Mucosa of descending colon (tissue), 3 donors: ENCODE results near the gene UPF1. TPM values are rescaled to one million over a fixed set of nuclear protein-coding genes. Genes with fewer than 3 reads are reported as not detected.

Experiments used
- ATAC-seq: fragments of 200-7000 bp; cut with Tn5 transposase; one replicate; pipeline ENCODE4 v1.9.1; 2020; ENCODE audit warnings: mild to moderate bottlenecking, moderate library complexity
- DNase-seq, 3 donors: peaks; one replicate each; pipeline ENCODE4 v3.0.0-alpha.2; 2020
- H3K36me3 ChIP-seq: fragments of 200-600 bp; one replicate; pipeline ENCODE4 v1.8.0; 2021; ENCODE audit warnings: low read depth, mild to moderate bottlenecking
- H3K4me1 ChIP-seq: fragments of 200-600 bp; one replicate; pipeline ENCODE4 v1.8.0; 2021; ENCODE audit warnings: low read depth, mild to moderate bottlenecking
- H3K4me3 ChIP-seq: fragments of 200-600 bp; one replicate; pipeline ENCODE4 v1.8.0; 2021; ENCODE audit warnings: mild to moderate bottlenecking
- H3K9me3 ChIP-seq: fragments of 200-600 bp; one replicate; pipeline ENCODE4 v1.8.0; 2021; ENCODE audit warnings: mild to moderate bottlenecking
- intact Hi-C, 2 donors: fragments of 100-400 bp; cut with DNase I in 1 of 2; cut with micrococcal nuclease in 1 of 2; formaldehyde crosslinking; loops; one replicate each; pipeline versions ENCODE4 v1.11.0 to v1.11.1; 2022; cut with DNase I, micrococcal nuclease
- total RNA-seq, 3 donors: library from RNA; stranded (reverse); fragmentation: NEBNext Ultra II Directional in 2 of 3; extraction: Animal tissue kit (Norgen Biotek cat#: 25700) in 2 of 3; gene quantifications; one replicate each; pipeline versions ENCODE4 v1.2.1 to v1.2.4, GENCODE V29; 2021 to 2023
- TF ChIP-seq, protein P1 (sequence below): fragments of 200-600 bp; IDR thresholded peaks from one replicate; pipeline ENCODE4 v1.8.0; 2022; ENCODE audit warnings: antibody characterized with exemption, mild to moderate bottlenecking
- donor health status: DM: no; HTN: no; CAD: no; lungs with moderate emphysema.
- donor health status: DM: no; HTN: no; CAD: no.
- donor health status: DM: no; HTN: yes; CAD: no.

Gene UPF1
- total RNA-seq, 3 donors from 2014 or later, result 79.2 to 87.2 (median 83.4) TPM

DNA sequence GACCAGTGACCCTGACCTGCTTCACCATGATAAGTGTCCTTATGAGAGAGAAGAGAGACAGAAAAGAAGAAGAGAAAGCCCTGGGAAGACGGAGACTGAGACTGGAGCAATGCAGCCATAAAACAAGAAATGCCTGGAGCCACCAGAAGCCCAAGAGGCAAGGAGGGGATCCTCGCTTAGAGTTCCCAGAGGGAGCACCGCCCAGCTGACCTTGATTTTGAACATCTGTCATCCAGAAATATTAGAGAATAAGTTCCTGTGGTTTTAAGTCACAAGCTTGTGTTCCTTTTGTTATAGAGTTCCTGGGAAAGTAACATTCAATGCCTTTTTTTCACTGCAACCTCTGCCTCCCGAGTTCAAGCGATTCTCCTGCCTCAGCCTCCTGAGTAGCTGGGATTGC lies 44.0 kb downstream of the UPF1 start:
- no peak for ATAC-seq
- TF ChIP-seq, protein P1, sequence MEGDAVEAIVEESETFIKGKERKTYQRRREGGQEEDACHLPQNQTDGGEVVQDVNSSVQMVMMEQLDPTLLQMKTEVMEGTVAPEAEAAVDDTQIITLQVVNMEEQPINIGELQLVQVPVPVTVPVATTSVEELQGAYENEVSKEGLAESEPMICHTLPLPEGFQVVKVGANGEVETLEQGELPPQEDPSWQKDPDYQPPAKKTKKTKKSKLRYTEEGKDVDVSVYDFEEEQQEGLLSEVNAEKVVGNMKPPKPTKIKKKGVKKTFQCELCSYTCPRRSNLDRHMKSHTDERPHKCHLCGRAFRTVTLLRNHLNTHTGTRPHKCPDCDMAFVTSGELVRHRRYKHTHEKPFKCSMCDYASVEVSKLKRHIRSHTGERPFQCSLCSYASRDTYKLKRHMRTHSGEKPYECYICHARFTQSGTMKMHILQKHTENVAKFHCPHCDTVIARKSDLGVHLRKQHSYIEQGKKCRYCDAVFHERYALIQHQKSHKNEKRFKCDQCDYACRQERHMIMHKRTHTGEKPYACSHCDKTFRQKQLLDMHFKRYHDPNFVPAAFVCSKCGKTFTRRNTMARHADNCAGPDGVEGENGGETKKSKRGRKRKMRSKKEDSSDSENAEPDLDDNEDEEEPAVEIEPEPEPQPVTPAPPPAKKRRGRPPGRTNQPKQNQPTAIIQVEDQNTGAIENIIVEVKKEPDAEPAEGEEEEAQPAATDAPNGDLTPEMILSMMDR, result no peak

DNA sequence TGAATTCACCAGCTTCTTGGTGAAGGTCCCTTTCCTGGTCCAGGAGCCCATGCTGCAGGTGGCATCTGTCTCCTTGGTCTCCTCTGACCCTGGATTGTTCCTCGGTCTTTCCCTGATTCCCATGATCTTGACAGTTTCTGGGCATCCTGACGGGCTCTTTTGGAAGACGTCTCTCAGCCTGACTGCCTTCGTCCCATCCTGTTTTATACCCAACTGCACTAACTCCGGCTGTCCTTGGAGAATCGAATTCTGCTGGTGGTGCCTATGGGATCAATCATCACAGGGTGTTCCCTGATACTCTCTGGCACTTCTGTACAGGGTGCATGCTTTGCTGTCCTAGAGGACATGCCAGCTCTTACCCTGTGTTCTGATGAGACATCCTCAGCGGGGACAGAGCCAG lies 45.1 kb downstream of the UPF1 start:
- DNase-seq (no peak), ATAC-seq (no peak)
- intact Hi-C loops, result no loop called here
- H3K36me3 ChIP-seq, result no peaks in the 10 kb centered on the region
- no peaks in the 10 kb centered on the region for H3K9me3 ChIP-seq
- no peak overlapping the region for H3K4me3 ChIP-seq
- TF ChIP-seq, protein P1, result no peak
- H3K4me1 ChIP-seq, result peaks cover 4% of the 10 kb centered on the region

More for the DNA sequence above, 44.0 kb downstream of the UPF1 start:
- no peaks in the 10 kb centered on the region for H3K36me3 ChIP-seq
- intact Hi-C loops, result no loop called here
- H3K4me1 ChIP-seq, result peaks cover 4% of the 10 kb centered on the region
- no peak overlapping the region for H3K4me3 ChIP-seq
- DNase-seq, result no peak
- H3K9me3 ChIP-seq, result no peaks in the 10 kb centered on the region

DNA sequence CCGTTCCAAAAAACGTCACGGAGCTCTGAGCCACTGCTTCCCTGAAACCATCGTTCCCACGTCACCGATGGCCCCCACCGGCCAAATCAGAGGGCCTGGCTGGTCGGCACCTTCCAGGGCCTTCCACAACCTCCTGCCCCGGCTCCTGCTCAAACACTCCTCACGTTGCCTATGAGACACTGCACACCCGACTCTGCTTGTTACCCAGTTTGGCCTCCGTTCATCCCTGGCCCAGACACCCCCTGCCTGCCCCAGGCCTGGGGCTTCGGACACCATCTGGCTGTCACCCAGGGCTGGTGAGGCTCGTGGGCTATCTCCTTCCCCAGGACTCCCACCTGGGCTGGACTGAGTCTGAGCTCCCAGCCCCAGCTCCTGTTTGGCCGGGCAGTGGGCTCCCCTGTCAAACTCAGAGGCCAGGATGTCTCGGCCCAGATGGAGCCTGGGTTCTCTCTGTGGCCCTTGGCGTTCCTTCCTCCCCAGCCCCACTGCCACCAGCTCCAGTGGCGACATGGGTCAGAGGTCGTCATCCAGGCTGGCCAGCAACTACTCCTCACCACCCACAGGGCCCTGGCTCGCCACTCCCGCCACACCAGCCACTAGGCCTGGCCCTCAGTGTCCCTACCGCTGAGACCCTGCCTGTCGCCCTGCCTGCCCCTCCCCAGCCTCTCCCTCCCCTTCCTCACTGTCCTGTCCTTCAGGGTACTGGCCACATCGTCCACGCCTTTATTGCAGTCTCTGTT lies 46.5 kb downstream of the UPF1 start:
- intact Hi-C loops, result no loop called here
- ATAC-seq, result no peak
- Histone ChIP-seq H3K4me3 (no peak overlapping the region), H3K4me1 (peaks cover 6% of the 10 kb centered on the region), H3K9me3 (no peaks in the 10 kb centered on the region), H3K36me3 (no peaks in the 10 kb centered on the region)
- TF ChIP-seq, protein P1, result no peak
- no peak for DNase-seq

DNA sequence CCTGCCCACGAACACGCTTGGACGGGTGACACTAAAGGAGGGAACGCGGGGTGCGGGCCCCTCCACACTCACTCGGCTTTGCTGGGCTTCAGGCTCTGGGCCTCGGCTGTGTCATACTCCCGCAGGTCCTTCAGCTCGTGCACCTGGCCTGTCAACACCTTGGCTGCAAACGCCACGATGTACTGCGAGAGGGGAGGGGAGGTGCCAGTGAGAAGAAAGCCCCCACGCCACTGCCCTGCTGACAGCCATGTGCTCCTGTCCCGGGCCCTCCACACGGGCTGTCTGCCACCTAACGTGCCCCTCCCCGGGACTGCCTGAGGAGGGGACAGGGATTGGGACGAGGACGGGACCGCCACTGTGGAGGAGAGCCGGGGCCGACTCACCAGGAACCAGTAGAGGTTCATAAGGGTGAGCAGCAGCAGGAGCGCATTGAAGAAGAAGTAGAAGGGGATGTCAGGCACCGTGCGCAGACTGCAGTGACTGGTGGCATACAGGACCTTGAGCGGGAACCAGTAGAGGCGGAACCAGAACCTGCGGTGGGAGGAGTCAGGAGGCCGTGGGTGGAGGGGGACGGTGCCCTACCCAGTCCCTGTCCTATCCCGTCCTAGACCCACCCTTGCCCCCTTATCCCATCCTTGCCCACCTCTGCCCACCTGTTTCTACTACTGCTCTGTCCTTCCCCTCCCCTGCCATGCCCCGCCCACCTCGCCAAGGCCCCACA lies 47.3 kb downstream of the UPF1 start:
- TF ChIP-seq, protein P1, result no peak
- intact Hi-C loops, result no loop called here
- peaks cover 12% of the 10 kb centered on the region for H3K4me1 ChIP-seq
- no peaks in the 10 kb centered on the region for H3K36me3 ChIP-seq
- DNase-seq (peak in 1 of 3 donors; percentile 40), ATAC-seq (no peak)
- no peak overlapping the region for H3K4me3 ChIP-seq
- no peaks in the 10 kb centered on the region for H3K9me3 ChIP-seq

DNA sequence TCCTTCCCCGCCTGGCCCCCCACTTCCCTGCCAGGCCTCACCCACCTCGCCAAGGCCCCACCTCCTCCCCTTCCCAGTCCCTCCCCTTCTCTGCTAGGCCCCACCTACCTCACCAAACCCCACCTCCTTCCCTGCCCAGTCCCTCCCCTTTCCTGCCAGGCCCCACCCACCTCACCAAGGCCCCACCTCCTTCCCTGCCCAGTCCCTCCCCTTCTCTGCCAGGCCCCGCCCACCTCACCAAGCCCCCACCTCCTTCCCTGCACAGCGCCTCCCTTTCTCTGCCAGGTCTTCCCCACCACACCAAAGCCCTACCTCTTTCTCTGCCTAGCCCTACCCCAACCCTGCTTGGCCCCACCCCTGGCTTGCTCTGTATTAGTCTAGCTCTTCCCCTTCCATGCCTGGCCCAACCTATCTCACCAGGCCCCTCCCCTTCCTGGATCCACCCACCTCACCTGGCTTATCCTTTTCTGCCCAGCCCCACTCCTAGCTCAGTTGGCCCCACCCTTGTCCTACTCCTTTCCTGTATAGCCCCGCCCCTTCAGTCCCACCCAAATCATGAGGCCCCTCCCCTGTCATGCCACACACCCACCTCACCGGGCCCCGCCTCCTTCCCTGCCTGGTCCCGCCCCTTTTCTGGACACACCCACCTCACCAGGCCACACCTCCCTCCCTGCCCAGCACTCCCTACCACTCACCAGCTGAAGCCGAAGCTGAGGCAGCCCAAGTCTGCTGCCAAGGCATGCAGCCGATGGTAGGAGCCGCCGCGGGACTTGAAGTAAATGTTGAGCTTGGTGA lies 48.0 kb downstream of the UPF1 start:
- intact Hi-C loops, result no loop called here
- Histone ChIP-seq H3K4me3 (no peak overlapping the region), H3K9me3 (no peaks in the 10 kb centered on the region), H3K4me1 (peaks cover 12% of the 10 kb centered on the region), H3K36me3 (no peaks in the 10 kb centered on the region)
- DNase-seq (peak; percentile 87 to 89 (median 87)), ATAC-seq (peak; percentile 91)
- TF ChIP-seq, protein P1, result no peak
